ENCODE measurements around the gene SH3BGRL.

SH3BGRL gene

DNA sequence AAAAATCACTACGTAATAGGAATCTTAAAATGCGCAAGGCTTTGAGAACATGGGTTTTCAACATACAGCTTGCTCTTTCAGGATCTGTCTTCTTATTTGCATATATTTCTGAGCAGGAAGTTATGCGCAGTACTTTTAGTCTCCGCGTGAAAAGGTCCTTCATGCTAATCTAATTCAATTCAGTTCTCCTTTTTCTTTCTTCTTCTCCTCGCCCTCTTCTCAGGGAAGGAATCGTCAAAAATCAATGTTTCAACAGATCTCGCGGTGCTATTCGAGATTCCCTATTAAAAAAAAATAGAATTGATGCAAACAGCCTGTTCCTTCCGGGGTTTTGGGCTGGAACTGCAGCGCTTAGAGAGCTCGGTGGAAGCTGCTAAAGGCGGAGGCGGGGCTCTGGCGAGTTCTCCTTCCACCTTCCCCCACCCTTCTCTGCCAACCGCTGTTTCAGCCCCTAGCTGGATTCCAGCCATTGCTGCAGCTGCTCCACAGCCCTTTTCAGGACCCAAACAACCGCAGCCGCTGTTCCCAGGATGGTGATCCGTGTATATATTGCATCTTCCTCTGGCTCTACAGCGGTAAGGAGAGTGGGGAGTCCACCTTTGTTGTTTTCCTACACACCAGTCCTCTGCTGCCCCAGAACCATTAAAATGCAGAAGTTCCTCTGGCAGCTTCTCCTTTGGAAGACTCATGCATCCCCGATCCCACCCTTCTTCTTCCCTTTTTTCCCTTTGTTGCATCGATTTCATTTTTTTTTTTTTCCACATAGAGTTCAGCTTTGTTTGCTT is at the start of gene SH3BGRL, which contains the start of gene HMGN5:
Gene SH3BGRL, plus strand, starts transcription at position 432 of the 785 bp plus-strand sequence. Its CDS starts 99 bp downstream, at position 531.
Gene HMGN5, minus strand, starts transcription at position 243 of the 785 bp plus-strand sequence. CDS start 80,364 bp downstream, outside the sequence.
- DNase-seq, result peak; percentile 38

GRCh38 chrX:81168391-81168790 is 33.5 kb upstream of the SH3BGRL start:
- no peak for DNase-seq

DNA sequence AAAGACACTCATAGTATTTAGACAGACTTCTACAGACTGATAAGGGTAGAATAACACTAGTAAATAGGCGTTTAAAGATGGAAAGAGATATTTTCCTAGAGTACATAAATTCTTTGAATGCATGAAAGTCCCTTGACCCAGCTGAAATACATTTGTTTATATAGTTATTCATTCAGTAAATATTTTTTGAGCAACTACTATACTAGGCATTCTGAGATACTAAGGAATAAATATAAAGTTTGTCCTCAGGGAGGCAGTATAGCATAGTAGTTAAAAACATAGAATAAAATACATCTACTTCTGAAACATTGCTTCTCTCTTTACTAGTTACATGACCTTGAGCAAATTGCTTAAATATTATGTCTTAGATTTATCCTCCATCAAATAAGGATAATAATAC is 27.6 kb upstream of the SH3BGRL start:
- DNase-seq, result no peak

DNA sequence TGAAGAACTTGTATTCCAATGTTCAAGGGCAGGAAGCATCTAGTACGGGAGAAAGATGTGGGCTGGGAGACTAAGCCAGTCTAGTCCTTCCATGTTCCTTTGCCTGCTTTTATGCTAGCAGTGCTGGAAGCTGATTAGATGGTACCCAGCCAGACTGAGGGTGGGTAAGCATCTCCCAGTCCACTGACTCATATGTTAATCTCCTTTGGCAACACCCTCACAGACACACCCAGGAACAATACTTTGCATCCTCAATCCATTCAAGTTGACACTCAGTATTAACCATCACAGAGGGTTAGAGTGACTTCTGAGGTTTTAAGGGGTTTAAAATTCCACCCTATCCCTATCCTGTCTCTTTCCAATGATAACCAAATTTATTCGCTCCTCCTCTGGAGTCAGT is 6.6 kb upstream of the SH3BGRL start:
- DNase-seq, result no peak

DNA sequence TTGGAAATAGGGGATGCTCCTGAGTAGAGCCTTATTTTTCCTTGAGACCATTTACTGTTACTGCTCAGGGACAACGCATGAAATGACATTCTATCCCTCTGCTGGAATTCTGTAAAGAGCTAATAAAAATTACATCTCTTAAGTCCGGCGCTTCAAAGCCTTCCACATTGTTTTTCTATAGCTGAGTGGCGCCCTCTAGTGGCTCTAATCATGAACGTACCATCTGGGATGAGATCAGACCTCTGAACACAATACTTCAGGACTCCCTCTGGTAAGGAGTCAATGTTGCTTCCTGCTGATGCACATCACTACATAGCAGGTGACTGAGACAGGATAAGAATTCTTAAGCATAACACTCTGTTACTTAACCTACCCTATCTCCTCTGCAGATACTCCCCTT is 6.2 kb upstream of the SH3BGRL start:
- peak; percentile 16 for DNase-seq

- no peak for DNase-seq
These were observed 831 bp upstream of the SH3BGRL start for GRCh38 chrX:81201071-81201470.

- no peak for DNase-seq
These were observed 536 bp downstream of the SH3BGRL start for GRCh38 chrX:81202456-81202819.

DNA sequence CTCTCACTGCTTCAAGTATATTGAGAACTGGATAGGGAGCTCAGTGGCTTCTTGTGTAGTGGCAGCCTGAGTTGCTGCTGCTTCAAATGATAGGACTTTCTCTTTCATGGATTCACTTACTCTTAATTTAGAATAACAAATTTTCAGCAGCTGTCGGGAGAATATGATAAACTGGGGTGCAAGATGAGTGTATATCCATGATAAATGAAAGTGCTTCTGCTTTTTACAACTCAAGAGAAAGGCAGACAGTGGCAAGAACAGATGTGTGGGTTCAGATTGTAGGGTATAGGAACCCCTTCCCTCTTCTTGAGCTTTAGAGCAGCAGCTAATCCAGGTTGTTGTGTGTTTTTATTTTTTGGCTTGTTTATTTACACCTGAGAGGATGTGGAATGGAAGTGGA is 1.0 kb downstream of the SH3BGRL start:
- DNase-seq, result no peak

DNA sequence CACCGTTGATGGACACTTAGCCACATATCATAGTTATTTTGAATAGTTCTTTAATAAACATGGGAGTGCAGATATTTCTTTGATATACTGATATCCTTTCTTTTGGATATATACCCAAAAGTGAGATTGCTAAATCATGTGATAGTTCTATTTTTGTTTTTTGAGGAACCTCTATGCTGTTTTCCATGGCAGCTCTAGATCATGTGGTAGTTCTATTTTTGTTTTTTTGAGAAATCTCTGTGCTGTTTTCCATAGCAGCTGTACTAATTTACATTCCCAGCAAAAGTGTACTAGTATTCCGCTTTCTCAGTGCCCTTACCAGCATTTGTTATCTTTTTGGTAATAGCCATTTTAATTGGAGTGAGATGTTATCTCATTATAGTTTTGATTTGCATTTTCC is 3.6 kb downstream of the SH3BGRL start:
- no peak for DNase-seq

DNA sequence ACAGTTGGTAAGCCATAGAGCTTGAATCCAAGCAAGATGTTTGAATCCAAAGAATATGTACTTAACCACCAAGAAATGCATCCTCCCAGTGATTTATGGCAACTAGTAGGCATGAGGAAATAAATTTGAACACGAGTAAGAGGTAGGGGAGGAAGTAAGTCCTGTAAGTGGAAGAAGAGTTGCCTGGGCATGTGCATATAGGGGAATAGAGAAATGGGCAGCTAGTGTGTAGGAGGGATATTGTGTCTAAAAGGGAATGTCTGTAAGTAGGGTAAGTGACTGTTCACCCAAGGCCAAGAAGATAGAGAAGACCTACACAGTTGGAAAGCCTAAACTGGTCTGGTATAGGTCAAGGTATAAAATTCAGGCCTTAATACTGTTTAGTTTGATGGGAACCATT is 4.6 kb downstream of the SH3BGRL start:
- no peak for DNase-seq

- no peak for DNase-seq
These were observed 7.0 kb downstream of the SH3BGRL start for GRCh38 chrX:81208916-81209315.

GRCh38 chrX:81215685-81216084 is 13.8 kb downstream of the SH3BGRL start:
- no peak for DNase-seq

- no peak for DNase-seq
These were observed 27.3 kb downstream of the SH3BGRL start for GRCh38 chrX:81229229-81229628.

DNA sequence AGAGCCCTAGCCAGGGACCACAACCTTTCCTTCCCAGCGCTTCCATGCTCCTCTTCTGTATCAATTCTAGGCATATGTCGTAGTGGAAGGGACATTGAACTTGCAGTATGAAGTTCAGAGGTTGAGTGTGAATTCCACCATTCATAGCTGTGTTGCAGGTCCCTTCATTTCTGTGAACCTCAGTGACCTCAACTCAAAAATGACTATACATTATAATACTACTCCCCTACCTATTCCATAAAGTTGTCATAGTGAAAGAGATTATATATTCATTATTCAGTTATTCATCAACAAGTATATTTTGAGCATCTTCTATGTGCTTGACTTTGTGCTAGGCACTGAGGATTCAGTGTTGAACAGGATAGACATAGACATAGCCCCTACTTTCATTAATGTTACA is 28.0 kb downstream of the SH3BGRL start:
- no peak for DNase-seq

DNA sequence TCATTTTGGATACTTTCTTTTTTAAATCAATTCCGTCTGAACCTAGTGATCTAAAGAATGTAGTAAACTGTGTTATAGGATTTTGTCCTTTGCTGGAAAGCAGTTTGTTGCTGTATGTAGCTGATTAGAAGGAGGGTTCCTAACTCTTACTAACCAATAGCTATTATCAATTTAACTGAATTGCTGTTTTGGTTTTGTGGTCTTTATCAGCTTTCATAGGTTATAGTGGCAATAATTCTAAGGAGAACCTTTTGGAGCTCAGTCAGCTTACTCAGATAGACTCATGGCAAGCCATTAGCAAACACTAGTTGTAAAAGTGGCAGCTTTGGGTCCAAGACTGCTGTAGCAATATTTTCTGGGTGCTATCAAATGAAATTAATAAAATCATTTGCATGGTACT is 29.6 kb downstream of the SH3BGRL start:
- DNase-seq, result no peak

DNA sequence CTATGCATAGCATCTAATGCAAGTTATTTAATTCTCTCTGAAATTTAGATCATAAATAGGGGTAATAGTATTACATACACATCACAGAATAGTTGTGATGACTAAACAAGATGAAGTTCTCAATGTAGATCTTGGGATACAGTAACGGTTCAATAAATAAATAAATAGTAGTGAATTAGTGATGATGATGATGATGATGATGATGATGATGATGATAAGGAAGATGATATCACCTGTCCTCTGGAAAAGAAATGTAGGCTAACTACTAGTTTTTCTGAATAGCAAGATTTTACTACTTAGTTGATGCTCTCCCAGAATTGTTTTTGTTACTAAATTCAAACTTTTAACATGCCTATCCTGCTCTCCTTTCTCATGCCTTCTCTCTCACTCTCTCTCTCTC is 30.3 kb downstream of the SH3BGRL start:
- no peak for DNase-seq

DNA sequence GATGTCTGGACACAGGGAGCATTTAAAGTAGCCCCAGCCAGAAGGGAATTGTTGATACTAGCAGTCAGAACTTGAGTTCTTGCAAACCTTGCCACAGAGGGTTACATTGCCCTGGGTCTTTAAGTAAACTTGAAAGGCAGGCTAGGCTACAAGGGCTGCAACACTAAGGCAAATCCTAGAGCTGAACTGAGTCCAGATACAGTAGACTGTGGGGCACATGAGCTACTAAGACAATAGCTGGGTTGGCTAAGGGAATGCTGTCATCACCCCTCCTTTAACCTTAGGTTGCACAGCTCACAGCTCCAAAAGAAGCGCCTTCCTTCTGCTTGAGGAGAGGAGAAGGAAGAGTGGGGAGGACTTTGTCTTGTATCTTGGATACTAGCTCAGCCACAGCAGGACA is 35.6 kb downstream of the SH3BGRL start:
- DNase-seq, result no peak

DNA sequence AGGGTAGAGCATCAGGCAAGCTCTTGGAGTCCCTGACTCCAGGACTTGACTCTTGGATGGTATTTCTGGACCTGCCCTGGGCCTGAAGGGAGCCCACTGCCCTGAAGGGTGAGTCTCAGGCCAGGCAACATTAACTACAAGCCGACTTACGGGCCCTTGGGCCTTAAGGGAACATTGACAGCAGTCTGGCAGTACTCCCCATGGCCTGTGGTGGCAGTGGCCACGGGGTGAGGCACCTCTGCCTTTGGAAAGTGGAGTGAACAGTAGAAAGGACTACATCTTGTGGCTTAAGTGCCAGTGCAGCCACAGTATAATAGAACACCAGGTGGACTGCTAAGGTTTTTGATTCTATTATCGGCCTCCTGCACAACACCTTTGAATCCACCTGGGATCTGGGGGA is 36.3 kb downstream of the SH3BGRL start:
- no peak for DNase-seq

GRCh38 chrX:81240701-81241331 is 38.9 kb downstream of the SH3BGRL start:
- DNase-seq, result no peak

DNA sequence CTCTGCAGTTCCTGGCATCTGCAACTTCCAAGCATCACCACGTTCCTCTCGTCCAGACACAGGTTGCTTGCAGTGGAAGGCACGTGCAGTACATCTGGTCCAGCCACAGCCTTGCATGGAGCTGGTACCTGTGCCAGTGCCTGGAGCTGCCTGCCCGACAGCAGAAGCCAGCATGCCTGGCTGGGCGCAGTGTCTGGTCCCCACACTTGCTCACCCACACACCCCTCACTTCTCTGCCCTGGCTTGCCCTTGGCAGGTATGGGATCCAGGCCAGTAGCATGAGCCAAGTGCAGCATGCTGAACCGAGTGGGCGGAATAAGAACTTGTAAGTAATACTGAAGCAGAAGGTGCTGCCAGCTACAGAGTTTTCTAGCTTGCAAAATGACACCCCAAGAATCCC is 39.9 kb downstream of the SH3BGRL start:
- no peak for DNase-seq

DNA sequence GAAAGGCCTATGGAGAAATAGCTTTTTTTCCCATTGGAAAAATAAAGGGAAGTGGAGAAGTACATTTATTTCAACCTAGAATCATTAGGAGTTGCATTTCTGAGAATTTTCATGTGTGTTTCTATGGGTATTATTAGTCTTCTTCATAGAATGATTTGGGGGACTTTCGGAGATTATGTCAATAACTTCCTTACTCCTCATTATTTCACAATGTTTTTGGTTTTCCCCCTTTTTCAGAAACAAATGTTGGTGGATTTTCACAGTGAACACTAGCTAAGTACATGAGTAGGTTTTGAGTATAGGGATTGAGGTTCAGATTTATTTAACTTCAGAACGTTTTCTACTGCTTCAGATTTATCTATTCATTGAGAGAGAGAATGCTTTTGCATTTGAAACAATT is 54.0 kb downstream of the SH3BGRL start:
- DNase-seq, result no peak

GRCh38 chrX:81257817-81258216 is 55.9 kb downstream of the SH3BGRL start:
- no peak for DNase-seq

GRCh38 chrX:81259020-81259713 is 57.3 kb downstream of the SH3BGRL start:
- DNase-seq, result no peak
